Endodermal cell (in vitro differentiated cells): ENCODE results near the gene PRSS8. TPM values are rescaled to one million over a fixed set of nuclear protein-coding genes. Genes with fewer than 3 reads are reported as not detected.

ENCODE experiments used
- DNase-seq: peaks from one replicate; pipeline ENCODE4 v3.0.0-alpha.2; 2017
- H3K27ac ChIP-seq: 2 replicates; pipeline ENCODE4 v1.5.1; 2013; ENCODE audit warnings: mild to moderate bottlenecking, low read depth, low read length, moderate library complexity
- H3K27me3 ChIP-seq: 2 replicates; pipeline ENCODE4 v1.6.1; 2013; ENCODE audit warnings: mild to moderate bottlenecking, low read length, moderate library complexity; ENCODE audit not compliant: insufficient read depth, control insufficient read depth, poor library complexity, severe bottlenecking
- H3K36me3 ChIP-seq: 2 replicates; pipeline ENCODE4 v1.7.0; 2013; ENCODE audit warnings: mild to moderate bottlenecking, low read length, moderate library complexity; ENCODE audit not compliant: control insufficient read depth, insufficient read depth
- H3K4me1 ChIP-seq: one replicate; pipeline ENCODE4 v1.7.0; 2013; ENCODE audit warnings: low read length; ENCODE audit not compliant: control insufficient read depth, insufficient read depth
- H3K4me3 ChIP-seq: 2 replicates; pipeline ENCODE4 v1.5.1; 2013; ENCODE audit warnings: mild to moderate bottlenecking, low read length, moderate library complexity
- H3K9ac ChIP-seq: 2 replicates; pipeline ENCODE4 v1.6.1; 2013; ENCODE audit warnings: mild to moderate bottlenecking, low read length, moderate library complexity; ENCODE audit not compliant: poor library complexity, severe bottlenecking; ENCODE audit errors: extremely low read depth
- H3K9me3 ChIP-seq: 2 replicates; pipeline ENCODE4 v1.6.1; 2013; ENCODE audit warnings: mild to moderate bottlenecking, low read length, moderate library complexity; ENCODE audit not compliant: control insufficient read depth
- H3K27ac Mint-ChIP-seq: 2 replicates; pipeline ENCODE4 v1.8.0; 2020; ENCODE audit warnings: mixed read lengths
- H3K27me3 Mint-ChIP-seq: 2 replicates; pipeline ENCODE4 v1.8.0; 2021; ENCODE audit warnings: mild to moderate bottlenecking, mixed read lengths; ENCODE audit not compliant: insufficient read depth
- H3K36me3 Mint-ChIP-seq: 2 replicates; pipeline ENCODE4 v1.8.0; 2020; ENCODE audit warnings: low read depth, mixed read lengths
- H3K4me1 Mint-ChIP-seq: 2 replicates; pipeline ENCODE4 v1.8.0; 2020; ENCODE audit warnings: mixed read lengths
- H3K4me3 Mint-ChIP-seq: 2 replicates; pipeline ENCODE4 v1.8.0; 2020; ENCODE audit warnings: mild to moderate bottlenecking, moderate library complexity, mixed read lengths
- H3K9me3 Mint-ChIP-seq: 2 replicates; pipeline ENCODE4 v1.8.0; 2020; ENCODE audit warnings: mild to moderate bottlenecking, mixed read lengths
- CTCF ChIP-seq: fragments of 200-600 bp; sonication (generic); conservative IDR thresholded peaks from 2 replicates; pipeline ENCODE4 v1.5.0; 2021; ENCODE audit warnings: antibody characterized with exemption, mild to moderate bottlenecking
- WGBS, 2 experiments: methylation state at CpG; one replicate each; pipeline versions ENCODE4 v1.1.5 to v1.1.7; 2013; ENCODE audit warnings: missing lambda C conversion rate in 2 of 2, mixed read lengths in 1 of 2; ENCODE audit not compliant: insufficient coverage in 1 of 2, insufficient read length in 1 of 2; 5-methylcytosine and 5-hydroxymethylcytosine counted together
- total RNA-seq, 2 donors: library from RNA; stranded (reverse); fragmentation: NEBNext Ultra II Directional in 1 of 2; extraction: Animal tissue kit (Norgen Biotek cat#: 25700) in 1 of 2; gene quantifications; 2 replicates in 1 of 2; 3 replicates in 1 of 2; pipeline ENCODE4 v1.2.1, GENCODE V29; 2021

The PRSS8 gene
- total RNA-seq, 2 donors from 2014 or later, result 79.7 to 80.1 TPM

- no peak overlapping the region for H3K27ac ChIP-seq
- H3K36me3 Mint-ChIP-seq, result peaks cover 30% of the 10 kb centered on the region
- 93% methylated on average over 3 to 5 of the region's 5 CpGs for WGBS, 2 experiments
- DNase-seq, result no peak
- no peak for TF ChIP-seq CTCF
- no peaks in the 10 kb centered on the region for H3K9me3 ChIP-seq
- no peaks in the 10 kb centered on the region for H3K4me1 Mint-ChIP-seq
- no peaks in the 10 kb centered on the region for H3K4me1 ChIP-seq
- H3K27ac Mint-ChIP-seq, result no peak overlapping the region
- H3K36me3 ChIP-seq, result peaks cover 19% of the 10 kb centered on the region
- no peaks in the 10 kb centered on the region for H3K27me3 ChIP-seq
- H3K4me3 Mint-ChIP-seq, result no peak overlapping the region
- H3K9ac ChIP-seq, result no peak overlapping the region
- no peaks in the 10 kb centered on the region for H3K9me3 Mint-ChIP-seq
- no peaks in the 10 kb centered on the region for H3K27me3 Mint-ChIP-seq
- no peak overlapping the region for H3K4me3 ChIP-seq
These were observed 52.0 kb downstream of the PRSS8 start for GRCh38 chr16:31083556-31083955.

GRCh38 chr16:31083081-31083480 lies 52.4 kb downstream of the PRSS8 start:
- no peak overlapping the region for H3K27ac ChIP-seq
- WGBS, 2 experiments, result 95% methylated on average over 7 of the region's 9 CpGs; no CpG with 5 or more reads in 1 of the 2 experiments

GRCh38 chr16:31082368-31083045 lies 53.0 kb downstream of the PRSS8 start:
- no peaks in the 10 kb centered on the region for H3K4me1 Mint-ChIP-seq
- no peak for TF ChIP-seq CTCF
- Histone ChIP-seq H3K4me3 (no peak overlapping the region), H3K4me1 (no peaks in the 10 kb centered on the region), H3K27me3 (no peaks in the 10 kb centered on the region), H3K36me3 (peaks cover 27% of the 10 kb centered on the region), H3K9ac (no peak overlapping the region), H3K9me3 (no peaks in the 10 kb centered on the region), H3K27ac (no peak overlapping the region)
- H3K27ac Mint-ChIP-seq, result no peak overlapping the region
- no peaks in the 10 kb centered on the region for H3K27me3 Mint-ChIP-seq
- no peaks in the 10 kb centered on the region for H3K9me3 Mint-ChIP-seq
- DNase-seq, result no peak
- 90 to 91% methylated on average over 11 to 14 of the region's 14 CpGs for WGBS, 2 experiments
- H3K36me3 Mint-ChIP-seq, result peaks cover 40% of the 10 kb centered on the region
- H3K4me3 Mint-ChIP-seq, result no peak overlapping the region

More at GRCh38 chr16:31083081-31083480, 52.4 kb downstream of the PRSS8 start:
- H3K4me3 Mint-ChIP-seq, result no peak overlapping the region
- H3K27ac Mint-ChIP-seq, result no peak overlapping the region
- Histone ChIP-seq H3K27me3 (no peaks in the 10 kb centered on the region), H3K9ac (no peak overlapping the region), H3K4me1 (no peaks in the 10 kb centered on the region), H3K9me3 (no peaks in the 10 kb centered on the region), H3K4me3 (no peak overlapping the region), H3K36me3 (peaks cover 23% of the 10 kb centered on the region)
- no peak for TF ChIP-seq CTCF
- no peak for DNase-seq
- H3K36me3 Mint-ChIP-seq, result peaks cover 34% of the 10 kb centered on the region
- no peaks in the 10 kb centered on the region for H3K4me1 Mint-ChIP-seq
- no peaks in the 10 kb centered on the region for H3K9me3 Mint-ChIP-seq
- H3K27me3 Mint-ChIP-seq, result no peaks in the 10 kb centered on the region

Other genes starting within 250 kb of the PRSS8 start
- gene BCL7C, start 241.7 kb downstream of the PRSS8 start, total RNA-seq, result 10 to 100 TPM; 64.7 to 67.6 TPM
- 1 to 10 TPM; 3.1 to 3.3 TPM for gene CTF1, start 239.1 kb downstream of the PRSS8 start, total RNA-seq
- 10 to 100 TPM; 74.0 to 84.3 TPM for gene FBXL19, start 212.2 kb downstream of the PRSS8 start, total RNA-seq
- 10 to 100 TPM; 16.9 to 17.7 TPM for gene ORAI3, start 186.7 kb downstream of the PRSS8 start, total RNA-seq
- gene SETD1A, start 178.0 kb downstream of the PRSS8 start, total RNA-seq, result 10 to 100 TPM; 23.8 to 25.0 TPM
- gene HSD3B7, start 150.5 kb downstream of the PRSS8 start, total RNA-seq, result 1 to 10 TPM; 4.1 to 4.8 TPM
- 1 to 10 TPM; 3.2 to 7.0 TPM for gene STX1B, start 125.1 kb downstream of the PRSS8 start, total RNA-seq
- gene STX4, start 102.2 kb downstream of the PRSS8 start, total RNA-seq, result 10 to 100 TPM; 34.4 to 37.6 TPM
- 10 to 100 TPM; 11.2 to 12.6 TPM for gene ZNF668, start 61.5 kb downstream of the PRSS8 start, total RNA-seq
- 10 to 100 TPM; 24.9 to 29.2 TPM for gene ZNF646, start 61.3 kb downstream of the PRSS8 start, total RNA-seq
- 1 to 10 TPM; 1.7 to 2.8 TPM for gene PRSS53, start 46.8 kb downstream of the PRSS8 start, total RNA-seq
- 10 to 100 TPM; 53.7 to 63.0 TPM for gene VKORC1, start 40.9 kb downstream of the PRSS8 start, total RNA-seq
- 10 to 100 TPM; 47.0 to 57.7 TPM for gene BCKDK, start 27.3 kb downstream of the PRSS8 start, total RNA-seq
- 10 to 100 TPM; 51.0 to 55.8 TPM for gene KAT8, start 18.1 kb downstream of the PRSS8 start, total RNA-seq
- gene PRSS36, start 14.3 kb upstream of the PRSS8 start, total RNA-seq, result under 1 TPM; 0.22 to 0.71 TPM
- gene FUS, start 44.4 kb upstream of the PRSS8 start, total RNA-seq, result 100 to 1,000 TPM; 698 to 827 TPM
- 10 to 100 TPM; 26.3 to 29.8 TPM for gene PYCARD, start 67.0 kb upstream of the PRSS8 start, total RNA-seq
- under 1 TPM; 0.15 to 0.20 TPM for gene TRIM72, start 78.4 kb upstream of the PRSS8 start, total RNA-seq
- gene PYDC1, start 81.4 kb upstream of the PRSS8 start, total RNA-seq, result not detected
- gene ITGAM, start 124.2 kb upstream of the PRSS8 start, total RNA-seq, result under 1 TPM; 0.57 to 0.69 TPM
- under 1 TPM in 1 of 2 donors, not detected in 1; 0.22 TPM for gene ITGAX, start 219.4 kb upstream of the PRSS8 start, total RNA-seq